IMR-90 (cell line): ENCODE data around the gene RAPGEF2. TPM values are rescaled to one million over a fixed set of nuclear protein-coding genes. Genes with fewer than 3 reads are reported as not detected.

Experiments
- ATAC-seq: fragments of 200-7000 bp; cut with Tn5 transposase; 2 replicates; pipeline ENCODE4 v1.9.1; 2020; ENCODE audit warnings: low read depth, mild to moderate bottlenecking, moderate library complexity
- BruUV-seq: library from RNA; stranded (reverse); fragments of 400-500 nt; replicated peaks from 2 replicates; lab custom pipeline; 2021; lab: Mats Ljungman, UMichigan
- CTCF ChIA-PET: fragments of 300-600 bp; formaldehyde crosslinking; extraction: SDS; loops from one replicate; lab custom pipeline; 2021; ENCODE audit warnings: antibody characterized with exemption; lab: Yijun Ruan, JAX
- POLR2A ChIA-PET: fragments of 300-600 bp; sonication (Branson Sonifier 250); formaldehyde crosslinking; loops from one replicate; lab custom pipeline; 2022; ENCODE audit warnings: antibody characterized with exemption; ENCODE audit not compliant: unreplicated experiment; lab: Charles Lee
- DNase-seq: peaks from one replicate; pipeline ENCODE4 v3.0.0; 2013
- H2AFZ ChIP-seq: replicated peaks from 2 replicates; pipeline ENCODE3; 2013; ENCODE audit warnings: low read length, mild to moderate bottlenecking; ENCODE audit not compliant: poor library complexity
- H2AK5ac ChIP-seq: 2 replicates; pipeline ENCODE4 v1.6.1; 2013; ENCODE audit warnings: low read depth, low read length, inconsistent platforms
- H2AK9ac ChIP-seq: replicated peaks from 2 replicates; pipeline ENCODE3; 2013; ENCODE audit warnings: mild to moderate bottlenecking, low read depth, low read length, moderate library complexity; ENCODE audit not compliant: poor library complexity
- H2BK120ac ChIP-seq: 2 replicates; pipeline ENCODE4 v1.6.1; 2013; ENCODE audit warnings: low read depth, low read length, inconsistent platforms
- H2BK15ac ChIP-seq: 3 replicates; pipeline ENCODE4 v1.6.1; 2013; ENCODE audit warnings: low read depth, low read length, inconsistent platforms
- H2BK20ac ChIP-seq: 2 replicates; pipeline ENCODE4 v1.6.1; 2013; ENCODE audit warnings: low read depth, mild to moderate bottlenecking, inconsistent platforms, low read length, moderate library complexity
- H2BK5ac ChIP-seq: 2 replicates; pipeline ENCODE4 v1.6.1; 2013; ENCODE audit warnings: mild to moderate bottlenecking, low read depth, low read length, inconsistent platforms; ENCODE audit not compliant: poor library complexity, severe bottlenecking
- H3K14ac ChIP-seq: replicated peaks from 2 replicates; pipeline ENCODE4 v1.6.1; 2013; ENCODE audit warnings: low read depth, low read length, inconsistent platforms
- H3K18ac ChIP-seq: 2 replicates; pipeline ENCODE4 v1.6.1; 2013; ENCODE audit warnings: low read depth, low read length, control low read depth
- H3K23ac ChIP-seq: 2 replicates; pipeline ENCODE4 v1.6.1; 2013; ENCODE audit warnings: low read depth, low read length, inconsistent platforms
- H3K27ac ChIP-seq: 2 replicates; pipeline ENCODE4 v1.5.1; 2013; ENCODE audit warnings: mild to moderate bottlenecking, control low read depth, low read length; ENCODE audit not compliant: insufficient read depth
- H3K27me3 ChIP-seq: 2 replicates; pipeline ENCODE4 v1.6.1; 2013; ENCODE audit warnings: low read length; ENCODE audit not compliant: control insufficient read depth, insufficient read depth
- H3K36me3 ChIP-seq: 2 replicates; pipeline ENCODE4 v1.6.1; 2013; ENCODE audit warnings: low read length, mixed read lengths; ENCODE audit not compliant: control insufficient read depth, insufficient read depth
- H3K4ac ChIP-seq: 2 replicates; pipeline ENCODE4 v1.6.1; 2013; ENCODE audit warnings: low read depth, low read length, inconsistent platforms
- H3K4me1 ChIP-seq: 2 replicates; pipeline ENCODE4 v1.6.1; 2013; ENCODE audit warnings: low read length, mixed read lengths; ENCODE audit not compliant: control insufficient read depth, insufficient read depth
- H3K4me2 ChIP-seq: 2 replicates; pipeline ENCODE4 v1.6.1; 2013; ENCODE audit warnings: low read depth, mild to moderate bottlenecking, control low read depth, low read length, moderate library complexity
- H3K4me3 ChIP-seq: 2 replicates; pipeline ENCODE4 v1.5.1; 2013; ENCODE audit warnings: low read depth, mild to moderate bottlenecking, control low read depth, low read length, moderate library complexity; ENCODE audit not compliant: insufficient read depth
- H3K56ac ChIP-seq: 2 replicates; pipeline ENCODE4 v1.6.1; 2013; ENCODE audit warnings: low read length, inconsistent platforms; ENCODE audit not compliant: insufficient read depth; ENCODE audit errors: extremely low read depth
- H3K79me1 ChIP-seq, 2 experiments: 2 replicates each; pipeline ENCODE4 v1.6.1; 2013; ENCODE audit warnings: low read length in 2 of 2, inconsistent platforms in 1 of 2, low read depth in 1 of 2
- H3K9ac ChIP-seq: 2 replicates; pipeline ENCODE4 v1.6.1; 2013; ENCODE audit warnings: low read depth, low read length, control low read depth
- H3K9me1 ChIP-seq: 2 replicates; pipeline ENCODE4 v1.6.1; 2013; ENCODE audit warnings: low read length, inconsistent platforms; ENCODE audit not compliant: insufficient read depth
- H3K9me3 ChIP-seq: 2 replicates; pipeline ENCODE4 v1.6.1; 2013; ENCODE audit warnings: low read length; ENCODE audit not compliant: control insufficient read depth, insufficient read depth
- H4K20me1 ChIP-seq: 2 replicates; pipeline ENCODE4 v1.6.1; 2013; ENCODE audit warnings: low read length, inconsistent platforms; ENCODE audit not compliant: insufficient read depth
- H4K5ac ChIP-seq: 2 replicates; pipeline ENCODE4 v1.6.1; 2013; ENCODE audit warnings: mild to moderate bottlenecking, low read depth, low read length, control low read depth
- H4K8ac ChIP-seq, 2 experiments: 2 replicates each; pipeline ENCODE4 v1.6.1; 2013; ENCODE audit warnings: low read depth in 2 of 2, low read length in 2 of 2, control low read depth in 1 of 2, inconsistent platforms in 1 of 2
- H4K91ac ChIP-seq: 2 replicates; pipeline ENCODE4 v1.6.1; 2013; ENCODE audit warnings: low read depth, low read length, inconsistent platforms; ENCODE audit not compliant: insufficient read depth
- BHLHE40 ChIP-seq: fragments of 150-350 bp; IDR thresholded peaks from 2 replicates; pipeline ENCODE4 v1.6.1; 2016; ENCODE audit warnings: mild to moderate bottlenecking, low read depth, low read length
- CEBPB ChIP-seq: IDR thresholded peaks from 2 replicates; pipeline ENCODE4 v1.6.1; 2012; ENCODE audit warnings: low read depth, low read length, improper control_type of control experiment
- CHD1 ChIP-seq: IDR thresholded peaks from 2 replicates; pipeline ENCODE4 v1.6.1; 2012; ENCODE audit warnings: low read depth, low read length, improper control_type of control experiment
- ELK1 ChIP-seq: fragments of 150-350 bp; IDR thresholded peaks from 2 replicates; pipeline ENCODE4 v1.6.1; 2016; ENCODE audit warnings: low read depth, mild to moderate bottlenecking, low read length, moderate library complexity, borderline replicate concordance
- FOS ChIP-seq: fragments of 150-350 bp; IDR thresholded peaks from 2 replicates; pipeline ENCODE4 v1.6.1; 2016; ENCODE audit warnings: low read depth, low read length
- MAZ ChIP-seq: IDR thresholded peaks from 2 replicates; pipeline ENCODE4 v1.6.1; 2012; ENCODE audit warnings: low read depth, mild to moderate bottlenecking, low read length, improper control_type of control experiment, moderate library complexity, borderline replicate concordance
- POLR2A ChIP-seq: IDR thresholded peaks from 2 replicates; pipeline ENCODE4 v1.6.1; 2012; ENCODE audit warnings: mild to moderate bottlenecking, low read depth, low read length
- RAD21 ChIP-seq: IDR thresholded peaks from 2 replicates; pipeline ENCODE4 v1.6.1; 2012; ENCODE audit warnings: low read length, improper control_type of control experiment
- RFX5 ChIP-seq: IDR thresholded peaks from 2 replicates; pipeline ENCODE4 v1.8.0; 2012; ENCODE audit warnings: low read depth, mild to moderate bottlenecking, low read length, moderate library complexity
- whole genome bisulfite sequencing, 2 experiments: methylation state at CpG; one replicate each; pipeline versions ENCODE4 v1.1.5 to v1.1.7; 2013; ENCODE audit warnings: missing lambda C conversion rate in 2 of 2; ENCODE audit not compliant: insufficient read length in 1 of 2; ENCODE audit errors: extremely low coverage in 2 of 2; 5-methylcytosine and 5-hydroxymethylcytosine counted together
- dilution Hi-C: fragments of 300-500 bp; cut with HindIII; formaldehyde crosslinking; loops from one replicate; pipeline ENCODE4 v1.14.3; 2018; ENCODE audit warnings: low sequenced_read_pairs; ENCODE audit not compliant: unreplicated experiment
- in situ Hi-C: fragments of 300-500 bp; cut with MboI; formaldehyde crosslinking; loops from 3 replicates; pipeline ENCODE4 v1.14.3; 2019; ENCODE audit warnings: low sequenced_read_pairs, inconsistent platforms, mixed read lengths
- intact Hi-C: fragments of 100-400 bp; cut with micrococcal nuclease; formaldehyde crosslinking; loops from 2 replicates; pipeline ENCODE4 v1.10.0; 2022
- polyA plus RNA-seq, 3 experiments: library from polyadenylated mRNA; depleted of rRNA; stranded (reverse); fragments of >200 nt; gene quantifications; 2 replicates each; pipeline ENCODE4 v1.2.3, GENCODE V29; 2012; ENCODE audit warnings: low replicate concordance in 1 of 3
- total RNA-seq: library from RNA; depleted of rRNA; stranded (reverse); fragments of >200 nt; gene quantifications from 2 replicates; pipeline ENCODE4 v1.2.3, GENCODE V29; 2012
- TF ChIP-seq, protein P1 (sequence below): fragments of 150-350 bp; IDR thresholded peaks from 2 replicates; pipeline ENCODE4 v1.6.1; 2017; ENCODE audit warnings: mild to moderate bottlenecking, antibody characterized with exemption, low read length, low read depth

RAPGEF2 gene
- total and polyA plus RNA-seq, 2 of the 4 experiments (the other 2 are of a cell fraction), result 27.6 to 109 TPM

- Histone ChIP-seq H3K9ac (no peak overlapping the region), H4K91ac (no peak overlapping the region), H3K23ac (no peak overlapping the region), H3K4me2 (no peak overlapping the region), H3K27me3 (no peaks in the 10 kb centered on the region), H2BK5ac (no peak overlapping the region), H3K4me1 (peaks cover 5% of the 10 kb centered on the region), H3K9me3 (no peaks in the 10 kb centered on the region), H4K20me1 (no peaks in the 10 kb centered on the region), H3K18ac (no peak overlapping the region), H3K56ac (no peak overlapping the region), H3K79me1 (peaks cover 11 to 45% of the 10 kb centered on the region in 2 experiments; a peak in 3 of 4 replicates), H3K4me3 (no peak overlapping the region), H2BK120ac (no peak overlapping the region), H2AK9ac (no peak overlapping the region), H3K4ac (no peak overlapping the region), H3K36me3 (no peaks in the 10 kb centered on the region; the same call in 1 of the 2 replicates), H2AFZ (no peak overlapping the region), H4K5ac (no peak overlapping the region), H3K9me1 (no peaks in the 10 kb centered on the region), H4K8ac (no peak overlapping the region), H2BK15ac (no peak overlapping the region), H2BK20ac (no peak overlapping the region), H3K14ac (no peak overlapping the region), H3K27ac (no peak overlapping the region), H2AK5ac (no peak overlapping the region)
- ChIA-PET CTCF (no interaction called here), POLR2A (no interaction called here)
- intact Hi-C loops, result no loop called here
- peak; percentile 59 for DNase-seq
- BruUV-seq, result no TSS peak
- dilution Hi-C loops, result no loop called here
- in situ Hi-C loops, result no loop called here
- no peak for ATAC-seq
- WGBS, 2 experiments, result no CpG with 5 or more reads among the region's 5 CpGs
- TF ChIP-seq POLR2A (no peak), BHLHE40 (no peak), RFX5 (no peak), CHD1 (no peak), CEBPB (no peak), ELK1 (no peak), RAD21 (no peak), MAZ (no peak), FOS (no peak)
- TF ChIP-seq, protein P1, sequence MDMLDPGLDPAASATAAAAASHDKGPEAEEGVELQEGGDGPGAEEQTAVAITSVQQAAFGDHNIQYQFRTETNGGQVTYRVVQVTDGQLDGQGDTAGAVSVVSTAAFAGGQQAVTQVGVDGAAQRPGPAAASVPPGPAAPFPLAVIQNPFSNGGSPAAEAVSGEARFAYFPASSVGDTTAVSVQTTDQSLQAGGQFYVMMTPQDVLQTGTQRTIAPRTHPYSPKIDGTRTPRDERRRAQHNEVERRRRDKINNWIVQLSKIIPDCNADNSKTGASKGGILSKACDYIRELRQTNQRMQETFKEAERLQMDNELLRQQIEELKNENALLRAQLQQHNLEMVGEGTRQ, result no peak
These were observed 175.5 kb downstream of the RAPGEF2 start for GRCh38 chr4:159278399-159278798.
